ENCODE results near the gene SPNS3.

DNA sequence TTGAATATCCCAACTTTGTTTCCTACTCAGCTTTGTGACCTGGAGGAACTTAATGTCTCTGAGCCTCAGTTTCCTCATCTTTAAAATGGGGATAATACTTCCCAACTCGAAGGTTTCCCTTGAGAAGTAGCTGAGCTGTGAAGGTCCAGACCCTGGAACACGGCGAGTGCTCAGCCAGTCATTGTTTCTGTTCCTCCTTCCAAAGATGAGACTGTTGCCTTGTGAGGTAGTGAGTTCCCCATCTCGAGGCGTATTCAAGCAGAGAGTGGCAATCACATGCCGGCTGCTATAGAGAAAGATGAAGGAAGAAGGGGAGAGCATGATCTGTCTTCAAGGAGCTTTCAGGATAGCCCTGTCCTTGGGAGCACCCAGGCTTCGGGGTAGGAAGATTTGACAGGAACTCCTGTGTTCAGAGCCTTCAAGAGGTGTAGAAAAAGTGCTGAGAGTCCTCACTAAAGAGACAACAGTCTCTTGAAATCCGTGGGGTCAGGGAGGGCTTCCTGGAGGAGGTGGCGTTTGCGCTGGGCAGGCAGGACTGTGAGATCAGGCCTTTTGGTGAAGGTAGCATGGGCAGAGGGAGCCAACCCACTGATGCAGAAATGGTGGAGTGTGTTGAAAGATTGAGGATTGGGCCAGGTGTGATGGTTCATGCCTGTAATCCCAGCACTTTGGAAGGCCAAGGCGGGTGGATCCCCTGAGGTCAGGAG is 92.1 kb downstream of the SPNS3 start:
- TF ChIP-seq, protein P1, sequence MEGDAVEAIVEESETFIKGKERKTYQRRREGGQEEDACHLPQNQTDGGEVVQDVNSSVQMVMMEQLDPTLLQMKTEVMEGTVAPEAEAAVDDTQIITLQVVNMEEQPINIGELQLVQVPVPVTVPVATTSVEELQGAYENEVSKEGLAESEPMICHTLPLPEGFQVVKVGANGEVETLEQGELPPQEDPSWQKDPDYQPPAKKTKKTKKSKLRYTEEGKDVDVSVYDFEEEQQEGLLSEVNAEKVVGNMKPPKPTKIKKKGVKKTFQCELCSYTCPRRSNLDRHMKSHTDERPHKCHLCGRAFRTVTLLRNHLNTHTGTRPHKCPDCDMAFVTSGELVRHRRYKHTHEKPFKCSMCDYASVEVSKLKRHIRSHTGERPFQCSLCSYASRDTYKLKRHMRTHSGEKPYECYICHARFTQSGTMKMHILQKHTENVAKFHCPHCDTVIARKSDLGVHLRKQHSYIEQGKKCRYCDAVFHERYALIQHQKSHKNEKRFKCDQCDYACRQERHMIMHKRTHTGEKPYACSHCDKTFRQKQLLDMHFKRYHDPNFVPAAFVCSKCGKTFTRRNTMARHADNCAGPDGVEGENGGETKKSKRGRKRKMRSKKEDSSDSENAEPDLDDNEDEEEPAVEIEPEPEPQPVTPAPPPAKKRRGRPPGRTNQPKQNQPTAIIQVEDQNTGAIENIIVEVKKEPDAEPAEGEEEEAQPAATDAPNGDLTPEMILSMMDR (IDR thresholded peaks at IDR 0.05), result no peak
- no peak for TF ChIP-seq EZH2 (IDR thresholded peaks at IDR 0.05; ENCODE audit: borderline replicate concordance, insufficient read depth, low read depth, low read length, poor library complexity, severe bottlenecking)

Data from B cell (primary cell).